BLaER1 (cell line): Measurements from ENCODE around the gene C5.
"Not testable (repeated sequence)": the region's sequence is repeated elsewhere in the genome, so short reads cannot be mapped to it uniquely, and the experiment has no call there.

Source experiments
- H3K27ac ChIP-seq: shearing (Covaris generic); formaldehyde crosslinking; 2 replicates; pipeline ENCODE4 v1.8.1; 2022
- H3K27me3 ChIP-seq: shearing (Covaris generic); formaldehyde crosslinking; 2 replicates; pipeline ENCODE4 v1.8.1; 2022
- H3K36me3 ChIP-seq: shearing (Covaris generic); formaldehyde crosslinking; 2 replicates; pipeline ENCODE4 v1.8.1; 2022
- H3K4me1 ChIP-seq: shearing (Covaris generic); formaldehyde crosslinking; 2 replicates; pipeline ENCODE4 v1.8.1; 2022
- H3K4me2 ChIP-seq: shearing (Covaris generic); formaldehyde crosslinking; 2 replicates; pipeline ENCODE4 v1.8.1; 2022
- H3K4me3 ChIP-seq: shearing (Covaris generic); formaldehyde crosslinking; 2 replicates; pipeline ENCODE4 v1.8.1; 2022
- H3K9ac ChIP-seq: shearing (Covaris generic); formaldehyde crosslinking; 2 replicates; pipeline ENCODE4 v1.8.1; 2022
- H3K9me3 ChIP-seq: shearing (Covaris generic); formaldehyde crosslinking; 2 replicates; pipeline ENCODE4 v1.8.1; 2022
- H4K20me1 ChIP-seq: shearing (Covaris generic); formaldehyde crosslinking; 2 replicates; pipeline ENCODE4 v1.8.1; 2022
- Cebpa-rat ChIP-seq: shearing (Covaris generic); IDR thresholded peaks from 2 replicates; pipeline ENCODE4 v1.8.1; 2022

Gene C5

DNA sequence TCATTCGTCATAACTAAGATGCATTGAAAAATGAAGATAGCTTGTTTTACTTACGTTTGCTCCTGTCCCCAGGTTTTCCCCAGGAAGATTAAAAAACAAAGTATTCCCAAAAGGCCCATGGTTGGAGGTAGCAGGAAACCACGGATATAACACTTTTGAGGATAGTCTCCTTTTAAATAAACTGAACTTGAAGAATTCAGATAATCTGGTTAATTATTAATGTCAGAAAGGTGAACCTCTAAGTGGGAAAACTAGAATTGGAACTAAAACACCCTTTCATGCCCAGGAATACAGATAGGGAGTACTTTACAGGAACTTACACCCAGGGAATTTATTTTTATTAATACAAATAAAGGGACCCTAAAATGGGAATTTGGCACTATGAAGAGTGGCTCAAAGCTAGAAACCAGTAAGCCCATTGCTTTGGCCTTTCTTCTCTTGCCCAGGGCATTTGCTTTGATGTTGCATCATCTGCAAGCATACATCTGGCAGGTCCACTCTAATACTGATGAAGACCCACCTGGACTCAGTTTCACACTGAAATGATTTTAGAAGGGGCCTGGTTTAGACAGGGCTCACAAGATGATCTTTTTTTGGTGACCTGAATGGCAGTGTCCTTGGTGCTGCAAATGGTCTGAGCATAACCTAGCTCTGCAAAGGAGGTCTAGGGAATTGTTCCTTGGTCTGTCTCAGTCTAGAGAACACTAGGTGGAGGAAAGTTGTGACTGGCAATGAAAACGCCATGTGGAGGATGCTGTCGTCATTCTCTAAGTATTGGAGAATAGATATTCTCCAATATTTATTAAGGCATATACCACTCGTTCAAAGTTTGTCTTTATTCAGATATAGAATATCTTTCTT, at the start of gene C5:
Gene C5, minus strand, starts transcription at position 148 of the 861 bp plus-strand sequence. Its CDS starts 29 bp downstream, at position 119.
- TF ChIP-seq Cebpa-rat: 0 out of 2 replicates have a peak, but pooled peaks have one; percentile 8
- Histone ChIP-seq H3K4me1 (peaks cover 6% of the 10 kb centered on the region), H3K27ac (no peak within 1 kb of the TSS), H3K27me3 (no peaks in the 10 kb centered on the region), H3K4me3 (no peak within 1 kb of the TSS), H3K36me3 (peaks cover under 1% of the 10 kb centered on the region; the same call in 1 of the 2 replicates), H3K9me3 (0 out of 2 replicates have a peak, but pooled peaks cover under 1% of the 10 kb centered on the region), H3K9ac (no peak within 1 kb of the TSS), H4K20me1 (no peaks in the 10 kb centered on the region), H3K4me2 (no peak within 1 kb of the TSS)

DNA sequence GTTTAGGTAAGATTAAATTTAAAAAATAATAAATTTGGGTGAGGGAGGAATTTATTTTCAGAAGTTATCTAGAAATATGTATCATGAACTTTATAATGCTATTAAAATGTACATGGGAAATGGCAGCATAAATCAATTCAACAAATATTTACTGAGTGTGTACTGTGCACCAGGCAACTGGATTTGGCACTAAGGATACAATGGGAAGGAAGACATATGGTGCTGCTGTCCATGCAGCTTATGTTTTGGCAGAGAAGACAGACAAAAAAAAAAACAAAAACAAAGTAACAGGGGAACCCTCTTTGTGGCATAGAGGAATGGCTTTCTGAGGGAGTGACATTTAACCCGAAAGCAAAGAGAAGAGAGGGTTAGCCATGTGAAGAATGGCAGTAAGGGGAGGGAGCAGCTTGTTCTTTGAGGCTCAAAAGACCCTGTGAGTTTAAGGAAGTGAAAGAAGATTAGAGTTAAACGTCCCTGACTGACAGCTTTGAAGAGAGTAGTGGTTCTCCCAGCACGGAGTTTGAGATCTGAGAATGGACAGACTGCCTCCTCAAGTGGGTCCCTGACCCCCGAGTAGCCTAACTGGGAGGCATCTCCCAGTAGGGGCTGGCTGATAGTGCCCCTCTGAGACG, 48.6 kb upstream of the C5 start:
- Histone ChIP-seq H3K27ac (no peak overlapping the region), H3K9ac (no peak overlapping the region), H3K9me3 (peaks cover 41% of the 10 kb centered on the region), H4K20me1 (no peaks in the 10 kb centered on the region), H3K4me2 (no peak overlapping the region), H3K36me3 (peaks cover 59% of the 10 kb centered on the region), H3K4me1 (peaks cover 5% of the 10 kb centered on the region; the same call in 1 of the 2 replicates), H3K27me3 (no peaks in the 10 kb centered on the region), H3K4me3 (no peak overlapping the region)
- TF ChIP-seq Cebpa-rat: no peak

DNA sequence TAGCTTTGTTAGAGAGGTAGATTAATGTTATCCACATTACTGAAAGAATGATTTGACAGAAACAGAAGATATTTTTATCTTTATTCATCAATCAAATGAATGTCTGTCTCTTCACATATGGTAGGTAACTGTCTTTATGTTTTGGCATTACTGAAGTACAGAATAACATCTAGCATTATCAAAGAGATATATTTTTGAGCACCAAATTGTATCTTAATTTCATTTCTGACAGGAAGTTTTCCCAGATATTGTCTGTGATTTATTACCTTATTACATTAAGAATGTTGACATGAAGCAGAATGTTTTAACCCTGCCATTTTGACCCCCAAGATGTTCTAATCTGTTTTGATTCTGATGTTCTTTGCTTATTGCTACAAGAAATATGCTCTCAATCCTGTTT, 45.0 kb upstream of the C5 start:
- no peak for TF ChIP-seq Cebpa-rat
- Histone ChIP-seq H4K20me1 (no peaks in the 10 kb centered on the region), H3K4me3 (no peak overlapping the region), H3K4me1 (peaks cover 5% of the 10 kb centered on the region; the same call in 1 of the 2 replicates), H3K27ac (no peak overlapping the region), H3K4me2 (no peak overlapping the region), H3K9me3 (peaks cover 19% of the 10 kb centered on the region), H3K9ac (no peak overlapping the region), H3K36me3 (peaks cover 86% of the 10 kb centered on the region), H3K27me3 (no peaks in the 10 kb centered on the region)

DNA sequence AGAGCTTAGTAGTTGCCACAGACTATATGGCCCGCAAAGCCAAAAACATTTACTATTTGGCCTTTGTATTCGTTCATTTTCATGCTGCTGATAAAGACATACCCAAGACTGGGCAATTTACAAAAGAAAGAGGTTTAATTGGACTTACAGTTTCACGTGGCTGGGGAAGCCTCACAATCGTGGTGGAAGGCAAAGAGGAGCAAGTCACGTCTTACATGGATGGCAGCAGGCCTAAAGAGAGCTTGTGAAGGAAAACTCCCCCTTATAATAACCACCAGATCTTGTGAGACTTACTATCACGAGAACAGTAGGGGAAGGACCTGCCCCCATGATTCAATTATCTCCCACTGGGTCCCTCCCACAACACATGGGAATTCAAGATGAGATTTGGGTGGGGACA, 40.7 kb upstream of the C5 start:
- Histone ChIP-seq H3K36me3 (peaks cover 75% of the 10 kb centered on the region), H3K4me1 (peaks cover 14% of the 10 kb centered on the region)
- H3K27ac ChIP-seq, H3K9me3 ChIP-seq, H4K20me1 ChIP-seq, H3K27me3 ChIP-seq, H3K9ac ChIP-seq, H3K4me2 ChIP-seq, H3K4me3 ChIP-seq: not testable (repeated sequence)

DNA sequence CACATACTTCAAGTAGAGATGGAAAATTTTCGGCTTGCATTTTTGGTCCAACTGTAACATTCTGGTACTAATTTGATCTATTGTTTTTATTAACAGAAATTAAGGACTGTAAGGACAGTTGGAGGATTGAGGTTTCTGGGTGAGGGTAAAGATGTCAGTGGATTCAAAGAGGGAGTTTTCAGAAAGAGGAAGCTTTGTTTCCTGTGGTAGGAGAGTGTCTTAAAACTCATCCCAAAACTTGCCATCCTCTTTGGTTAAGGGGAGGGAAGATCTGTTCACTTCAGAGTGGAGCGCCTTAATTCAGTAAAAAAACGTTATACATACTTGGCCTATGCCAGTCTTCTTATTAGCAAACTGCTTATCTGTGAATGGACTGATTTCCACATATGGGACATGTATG, 38.5 kb upstream of the C5 start:
- Histone ChIP-seq H3K4me3 (no peak overlapping the region), H3K36me3 (peaks cover 77% of the 10 kb centered on the region), H3K9me3 (no peaks in the 10 kb centered on the region), H3K27ac (0 out of 2 replicates have a peak overlapping the region, but pooled peaks have one; percentile 26), H3K4me2 (peak overlapping the region; percentile 54), H3K4me1 (peaks cover 14% of the 10 kb centered on the region), H3K9ac (0 out of 2 replicates have a peak overlapping the region, but pooled peaks have one; percentile 10), H3K27me3 (no peaks in the 10 kb centered on the region), H4K20me1 (no peaks in the 10 kb centered on the region)
- no peak for TF ChIP-seq Cebpa-rat

DNA sequence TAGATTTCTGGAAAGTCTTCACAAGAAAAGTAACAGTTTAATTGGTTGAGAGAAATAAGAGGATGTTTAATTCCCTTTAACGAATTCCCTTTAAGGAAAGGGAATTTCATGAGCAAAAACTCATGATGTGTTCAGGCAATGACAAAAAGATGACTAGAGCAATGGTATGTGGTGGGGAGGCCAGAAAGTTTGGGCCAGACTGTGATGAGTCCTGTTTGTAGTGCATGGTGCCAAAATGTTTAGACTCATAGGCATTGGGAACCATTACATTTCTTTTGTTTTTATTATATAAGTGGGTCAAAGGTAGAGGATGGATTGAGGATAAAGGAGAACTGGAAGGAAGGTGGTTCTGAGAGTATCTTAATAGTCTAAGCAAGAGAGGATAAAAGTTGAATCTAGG, 35.6 kb upstream of the C5 start:
- no peak overlapping the region for H3K4me2 ChIP-seq
- peaks cover 14% of the 10 kb centered on the region for H3K4me1 ChIP-seq
- H3K9me3 ChIP-seq: no peaks in the 10 kb centered on the region
- no peak for TF ChIP-seq Cebpa-rat
- H3K27me3 ChIP-seq: no peaks in the 10 kb centered on the region
- H4K20me1 ChIP-seq: 0 out of 2 replicates have a peak, but pooled peaks cover 7% of the 10 kb centered on the region
- no peak overlapping the region for H3K9ac ChIP-seq
- no peak overlapping the region for H3K27ac ChIP-seq
- H3K36me3 ChIP-seq: peaks cover 82% of the 10 kb centered on the region
- H3K4me3 ChIP-seq: no peak overlapping the region

DNA sequence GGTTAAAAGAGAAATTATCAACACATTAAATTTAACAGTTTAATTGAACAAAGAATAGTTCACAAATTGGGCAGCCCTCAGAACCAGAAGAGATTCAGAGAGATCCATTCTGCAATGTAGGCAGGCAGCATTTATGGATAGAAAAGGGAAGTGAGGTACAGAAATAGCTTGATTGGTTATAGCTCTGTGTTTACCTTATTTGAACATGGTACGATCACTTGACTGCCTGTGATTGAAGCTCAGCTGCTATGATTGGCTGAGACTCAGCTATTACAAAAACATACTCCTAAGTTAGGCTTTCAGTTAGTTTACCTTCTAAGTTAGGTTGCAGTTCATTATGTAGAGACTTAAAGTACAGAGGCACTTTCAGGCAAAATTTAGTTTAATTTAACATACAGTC, 32.0 kb upstream of the C5 start:
- no peaks in the 10 kb centered on the region for H3K4me1 ChIP-seq
- peaks cover 78% of the 10 kb centered on the region for H3K36me3 ChIP-seq
- TF ChIP-seq Cebpa-rat: no peak

DNA sequence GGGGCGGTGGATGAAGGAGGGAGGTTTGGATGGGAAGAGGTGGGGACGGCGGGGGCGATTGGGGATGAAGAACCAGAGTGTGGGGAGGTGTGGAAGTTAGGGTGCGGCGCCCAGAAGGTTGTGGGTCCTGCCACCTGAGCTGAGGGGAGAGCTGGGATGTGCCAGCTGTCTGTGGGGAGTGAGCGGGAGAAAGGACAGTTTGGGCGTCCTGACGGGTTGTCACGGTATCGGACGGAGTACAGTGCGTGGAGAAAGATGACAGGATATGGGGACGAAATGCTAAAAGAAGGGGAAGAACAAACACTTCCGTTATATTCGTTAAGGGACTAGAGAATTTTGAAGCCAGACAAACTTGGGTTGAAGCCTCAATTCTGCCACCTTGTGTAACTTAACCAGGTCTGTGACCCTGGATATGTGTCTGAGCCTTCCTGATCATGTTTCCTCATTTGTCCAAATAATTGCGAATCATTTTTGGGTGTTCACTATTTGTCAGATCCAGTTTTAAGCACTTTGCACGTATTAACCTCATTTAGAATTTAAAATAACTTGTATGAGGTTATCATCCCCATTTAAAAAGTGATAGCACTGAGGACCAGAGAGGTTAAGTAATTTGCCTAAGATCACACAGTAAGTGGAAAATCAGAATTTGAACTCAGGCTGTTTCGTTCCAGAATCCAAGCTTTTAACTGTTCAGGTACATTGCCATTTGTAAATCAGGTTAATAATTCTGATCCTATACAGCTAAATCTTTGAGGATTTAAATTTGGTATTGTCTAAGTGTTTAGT, 25.4 kb upstream of the C5 start:
- H3K9me3 ChIP-seq: no peaks in the 10 kb centered on the region
- H3K9ac ChIP-seq: peak overlapping the region; percentile 88
- peak overlapping the region; percentile 88 for H3K27ac ChIP-seq
- H3K36me3 ChIP-seq: peaks cover 15% of the 10 kb centered on the region
- peak overlapping the region; percentile 91 for H3K4me2 ChIP-seq
- H3K4me1 ChIP-seq: peaks cover 46% of the 10 kb centered on the region
- H3K27me3 ChIP-seq: no peaks in the 10 kb centered on the region
- H3K4me3 ChIP-seq: peak overlapping the region; percentile 83
- peaks cover 20% of the 10 kb centered on the region for H4K20me1 ChIP-seq
- no peak for TF ChIP-seq Cebpa-rat

More for the DNA sequence above, 32.0 kb upstream of the C5 start:
- Histone ChIP-seq H3K27me3 (no peaks in the 10 kb centered on the region), H3K4me3 (no peak overlapping the region), H4K20me1 (peaks cover 27% of the 10 kb centered on the region), H3K27ac (no peak overlapping the region), H3K9ac (no peak overlapping the region), H3K4me2 (no peak overlapping the region), H3K9me3 (no peaks in the 10 kb centered on the region)

DNA sequence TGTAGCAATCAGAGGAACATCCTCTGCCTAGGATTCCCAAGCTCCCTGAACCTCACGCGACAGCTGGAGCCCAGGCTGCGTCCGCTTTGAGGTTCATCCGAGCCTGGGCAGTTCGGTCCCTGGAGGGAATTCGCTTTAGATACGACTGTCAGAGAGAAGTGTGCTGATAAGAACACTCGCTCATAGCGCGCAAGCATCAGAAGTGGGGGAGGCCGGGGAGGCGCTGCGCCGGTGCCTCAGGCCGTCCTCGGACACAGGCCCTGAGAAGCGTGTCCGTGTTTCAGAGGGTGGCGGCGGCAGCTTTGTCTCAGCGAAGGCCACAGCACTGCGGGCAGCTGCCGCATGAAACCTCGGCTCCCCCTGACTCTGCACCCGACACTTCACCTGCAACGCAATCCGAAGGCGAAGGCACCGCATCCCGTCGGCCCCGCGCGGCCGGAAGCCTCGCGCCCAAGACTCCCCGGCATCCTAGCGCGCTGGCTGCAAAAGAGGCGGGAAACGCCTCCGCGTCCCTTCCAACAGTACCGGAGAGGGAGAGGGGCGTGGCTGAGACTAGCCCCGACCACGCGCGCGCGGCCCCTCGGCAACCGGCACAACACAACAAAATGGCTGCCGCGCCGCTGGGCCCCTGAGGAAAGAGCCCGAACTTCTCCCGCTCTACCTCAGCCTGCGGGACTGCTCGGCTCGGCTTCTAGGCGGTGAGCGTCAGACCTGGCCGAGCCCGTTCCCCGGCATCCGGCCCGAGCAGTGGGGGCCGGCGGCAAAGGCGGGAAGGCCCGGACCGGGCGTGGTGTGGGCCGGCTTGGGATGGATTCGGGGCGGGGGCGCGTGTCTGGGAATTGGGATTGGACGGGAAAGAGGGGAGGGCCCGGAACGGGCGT, 24.5 kb upstream of the C5 start, which contains the start of gene CNTRL:
Gene CNTRL, plus strand, starts transcription at position 586 of the 881 bp plus-strand sequence. CDS start 13,372 bp downstream, outside the sequence.
- Histone ChIP-seq H3K9me3 (no peaks in the 10 kb centered on the region), H3K4me3 (peak within 1 kb of the TSS; percentile 83), H3K27ac (peak within 1 kb of the TSS; percentile 88), H3K36me3 (0 out of 2 replicates have a peak, but pooled peaks cover 7% of the 10 kb centered on the region), H3K27me3 (no peaks in the 10 kb centered on the region), H3K9ac (peak within 1 kb of the TSS; percentile 88), H3K4me1 (peaks cover 46% of the 10 kb centered on the region), H4K20me1 (peaks cover 15% of the 10 kb centered on the region; the same call in 1 of the 2 replicates), H3K4me2 (peak within 1 kb of the TSS; percentile 91)
- TF ChIP-seq Cebpa-rat: no peak
